IPS-18a (cell line): Measurements from ENCODE around the gene MFRP.
A peak's percentile ranks its signal among the peaks of the same experiment; 100 is the strongest.

Experiments used
- H3K27ac ChIP-seq: one replicate; pipeline ENCODE4 v1.5.1; 2013; ENCODE audit warnings: low read length
- H3K27me3 ChIP-seq: one replicate; pipeline ENCODE4 v1.6.1; 2013; ENCODE audit warnings: mild to moderate bottlenecking, low read length; ENCODE audit not compliant: control insufficient read depth, insufficient read depth
- H3K36me3 ChIP-seq: one replicate; pipeline ENCODE4 v1.6.1; 2013; ENCODE audit warnings: low read depth, low read length; ENCODE audit not compliant: control insufficient read depth
- H3K4me1 ChIP-seq: one replicate; pipeline ENCODE4 v1.6.1; 2013; ENCODE audit warnings: low read depth, low read length; ENCODE audit not compliant: control insufficient read depth
- H3K4me3 ChIP-seq: one replicate; pipeline ENCODE4 v1.5.1; 2013; ENCODE audit warnings: low read length
- H3K9ac ChIP-seq: one replicate; pipeline ENCODE4 v1.6.1; 2013; ENCODE audit warnings: mild to moderate bottlenecking, low read length, moderate library complexity
- H3K9me3 ChIP-seq: one replicate; pipeline ENCODE4 v1.6.1; 2013; ENCODE audit warnings: low read depth, low read length; ENCODE audit not compliant: control insufficient read depth

The MFRP gene

DNA sequence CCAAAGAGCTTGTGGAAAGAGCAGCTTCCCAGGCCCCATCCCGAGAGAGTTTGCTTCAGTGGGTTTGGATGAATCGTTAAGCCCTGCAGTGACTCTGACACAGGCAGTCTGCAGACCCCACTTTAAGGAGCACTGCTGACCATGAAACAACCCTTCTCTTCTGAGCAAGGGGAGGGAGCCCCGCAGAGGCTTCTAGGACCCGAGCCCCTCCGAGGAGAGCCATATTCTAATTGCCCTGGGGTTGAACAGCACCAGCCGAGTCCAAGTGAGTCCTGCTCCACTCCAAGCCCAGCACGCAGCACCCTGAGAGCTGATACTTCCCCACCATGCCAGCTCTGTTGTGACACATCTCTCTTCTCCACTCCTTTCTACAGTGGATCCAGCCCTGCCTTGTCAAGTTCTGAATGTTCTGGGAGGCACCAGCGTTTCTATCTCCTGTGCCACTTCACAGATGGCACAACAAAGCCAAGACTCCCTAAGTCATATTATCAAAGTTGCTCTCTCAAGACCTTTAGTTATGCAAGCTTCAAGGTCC, 24.6 kb upstream of the MFRP start:
- Histone ChIP-seq H3K9ac (no peak overlapping the region), H3K27ac (no peak overlapping the region), H3K4me1 (peaks cover 28% of the 10 kb centered on the region), H3K36me3 (no peaks in the 10 kb centered on the region), H3K4me3 (no peak overlapping the region), H3K9me3 (no peaks in the 10 kb centered on the region), H3K27me3 (no peaks in the 10 kb centered on the region)

DNA sequence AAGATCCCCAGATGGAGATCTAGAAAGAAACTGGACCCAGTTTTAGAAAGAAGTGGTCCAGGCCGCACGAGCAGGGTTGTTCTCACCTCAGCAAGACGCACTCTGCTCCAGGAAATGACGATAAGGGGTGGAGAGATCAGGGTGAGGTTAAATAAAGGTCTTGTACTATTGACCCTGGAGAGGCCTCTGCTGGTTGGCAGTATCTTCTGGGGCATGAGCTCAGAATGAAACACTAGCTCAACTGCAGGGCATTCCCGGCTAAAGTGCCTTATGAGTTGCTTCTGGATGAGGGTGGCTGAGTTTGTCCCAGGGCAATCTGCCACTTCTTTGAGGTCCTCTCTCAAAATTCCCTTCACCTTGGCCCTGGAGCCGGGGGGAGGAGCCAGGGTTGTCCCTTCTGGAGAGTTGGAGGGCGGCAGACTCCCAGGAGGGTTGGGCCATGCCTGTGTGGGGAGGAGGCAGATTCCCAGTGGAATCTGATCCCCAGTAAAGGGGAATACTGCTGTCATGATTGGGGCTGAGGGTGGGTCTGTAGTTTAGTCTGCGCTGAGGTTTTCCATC, 24.1 kb upstream of the MFRP start:
- Histone ChIP-seq H3K4me1 (peaks cover 22% of the 10 kb centered on the region), H3K4me3 (no peak overlapping the region), H3K36me3 (no peaks in the 10 kb centered on the region), H3K27me3 (peaks cover 2% of the 10 kb centered on the region), H3K27ac (no peak overlapping the region), H3K9me3 (no peaks in the 10 kb centered on the region), H3K9ac (no peak overlapping the region)

DNA sequence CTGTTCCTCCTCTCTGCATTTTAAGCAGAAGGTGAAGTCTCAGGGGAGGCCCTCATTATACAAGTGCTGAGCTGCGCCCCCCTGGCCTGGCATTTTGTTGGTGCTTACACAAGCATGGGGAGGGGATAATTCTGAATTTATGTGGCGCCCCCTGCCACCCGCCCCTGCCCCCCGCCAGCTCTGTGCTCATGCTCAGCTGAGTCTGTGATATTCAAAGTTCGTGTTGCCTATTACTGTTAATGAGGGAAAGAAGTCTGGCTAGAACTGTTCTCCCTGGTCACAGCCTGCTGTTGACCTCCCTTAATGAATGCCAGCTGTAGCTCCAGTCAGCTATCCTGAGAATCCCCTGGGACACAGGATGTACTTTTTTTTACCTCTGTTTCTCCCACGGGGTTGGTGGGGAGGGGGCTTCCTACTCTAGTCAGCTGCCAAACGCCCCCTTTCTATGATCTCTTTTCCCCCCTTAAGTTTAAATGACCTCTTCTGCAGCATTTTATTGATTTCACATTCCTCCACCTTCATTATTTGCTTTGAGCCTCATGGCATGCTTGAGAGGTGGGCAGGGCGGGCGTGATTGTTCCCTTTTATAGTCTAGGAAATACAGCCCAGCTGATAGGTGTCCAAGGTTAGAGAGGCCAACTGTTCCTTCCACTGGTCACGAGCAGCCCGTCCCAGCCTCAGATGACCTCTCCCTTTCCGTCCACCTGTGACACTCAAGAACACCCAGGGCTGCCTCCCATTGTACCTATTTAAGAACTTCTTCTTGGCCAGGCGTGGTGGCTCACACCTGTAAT, 22.8 kb upstream of the MFRP start:
- Histone ChIP-seq H3K27me3 (peaks cover 14% of the 10 kb centered on the region), H3K9ac (no peak overlapping the region), H3K4me3 (no peak overlapping the region), H3K27ac (no peak overlapping the region), H3K9me3 (no peaks in the 10 kb centered on the region), H3K36me3 (no peaks in the 10 kb centered on the region), H3K4me1 (peaks cover 14% of the 10 kb centered on the region)

DNA sequence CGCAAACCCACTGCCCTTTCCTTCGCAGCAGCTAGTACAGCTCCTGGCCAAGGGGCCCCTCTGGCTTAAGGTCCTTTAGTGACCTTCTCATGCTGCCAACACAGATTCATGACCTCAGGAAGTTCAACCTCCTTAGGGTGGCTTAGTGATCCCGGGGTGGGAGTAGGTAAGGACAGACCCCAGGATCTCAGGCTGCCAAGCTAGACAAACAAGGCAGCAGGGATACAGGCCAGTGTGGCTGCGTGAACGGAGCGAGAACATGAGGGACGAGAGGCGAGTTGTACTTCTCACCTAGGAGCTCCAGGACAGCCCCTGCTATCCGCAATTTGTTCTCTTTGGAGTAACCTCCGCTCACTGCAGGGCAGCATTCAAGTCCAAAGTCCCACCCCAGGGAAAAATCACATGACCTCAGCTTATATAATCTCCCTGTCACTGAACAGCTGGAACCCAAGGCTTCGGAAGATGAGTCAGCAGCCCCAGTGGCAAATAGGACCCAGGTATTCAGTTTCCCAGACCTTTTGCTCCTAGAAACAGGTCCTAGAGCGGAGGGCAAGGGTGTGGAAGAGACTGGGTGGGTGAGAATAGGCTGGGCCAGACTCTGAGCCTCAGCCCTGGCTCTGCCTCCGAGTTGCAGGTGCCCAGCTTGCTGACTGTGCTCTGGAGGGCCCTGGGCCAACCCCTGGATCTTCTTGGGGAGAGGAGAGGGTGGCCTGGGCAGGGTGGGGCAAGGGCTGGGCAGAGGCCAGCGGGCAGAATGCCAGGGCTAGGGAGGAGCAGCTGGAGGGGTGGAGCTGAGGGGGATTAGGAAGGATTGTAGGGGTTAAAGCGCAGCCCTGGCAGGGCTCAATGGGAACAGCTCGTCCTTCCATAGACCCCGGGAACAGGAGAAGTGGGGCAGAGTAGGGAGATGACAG, 21.9 kb upstream of the MFRP start:
- H3K4me3 ChIP-seq: no peak overlapping the region
- peaks cover 13% of the 10 kb centered on the region for H3K4me1 ChIP-seq
- no peaks in the 10 kb centered on the region for H3K9me3 ChIP-seq
- H3K9ac ChIP-seq: no peak overlapping the region
- H3K27me3 ChIP-seq: peaks cover 23% of the 10 kb centered on the region
- H3K27ac ChIP-seq: no peak overlapping the region
- H3K36me3 ChIP-seq: no peaks in the 10 kb centered on the region

- H3K27ac ChIP-seq: no peak overlapping the region
- H3K9me3 ChIP-seq: no peaks in the 10 kb centered on the region
- H3K4me3 ChIP-seq: no peak overlapping the region
- peaks cover 30% of the 10 kb centered on the region for H3K27me3 ChIP-seq
- no peaks in the 10 kb centered on the region for H3K36me3 ChIP-seq
- peaks cover 13% of the 10 kb centered on the region for H3K4me1 ChIP-seq
- H3K9ac ChIP-seq: no peak overlapping the region
Measured at GRCh38 chr11:119367661-119368120, 21.2 kb upstream of the MFRP start.

DNA sequence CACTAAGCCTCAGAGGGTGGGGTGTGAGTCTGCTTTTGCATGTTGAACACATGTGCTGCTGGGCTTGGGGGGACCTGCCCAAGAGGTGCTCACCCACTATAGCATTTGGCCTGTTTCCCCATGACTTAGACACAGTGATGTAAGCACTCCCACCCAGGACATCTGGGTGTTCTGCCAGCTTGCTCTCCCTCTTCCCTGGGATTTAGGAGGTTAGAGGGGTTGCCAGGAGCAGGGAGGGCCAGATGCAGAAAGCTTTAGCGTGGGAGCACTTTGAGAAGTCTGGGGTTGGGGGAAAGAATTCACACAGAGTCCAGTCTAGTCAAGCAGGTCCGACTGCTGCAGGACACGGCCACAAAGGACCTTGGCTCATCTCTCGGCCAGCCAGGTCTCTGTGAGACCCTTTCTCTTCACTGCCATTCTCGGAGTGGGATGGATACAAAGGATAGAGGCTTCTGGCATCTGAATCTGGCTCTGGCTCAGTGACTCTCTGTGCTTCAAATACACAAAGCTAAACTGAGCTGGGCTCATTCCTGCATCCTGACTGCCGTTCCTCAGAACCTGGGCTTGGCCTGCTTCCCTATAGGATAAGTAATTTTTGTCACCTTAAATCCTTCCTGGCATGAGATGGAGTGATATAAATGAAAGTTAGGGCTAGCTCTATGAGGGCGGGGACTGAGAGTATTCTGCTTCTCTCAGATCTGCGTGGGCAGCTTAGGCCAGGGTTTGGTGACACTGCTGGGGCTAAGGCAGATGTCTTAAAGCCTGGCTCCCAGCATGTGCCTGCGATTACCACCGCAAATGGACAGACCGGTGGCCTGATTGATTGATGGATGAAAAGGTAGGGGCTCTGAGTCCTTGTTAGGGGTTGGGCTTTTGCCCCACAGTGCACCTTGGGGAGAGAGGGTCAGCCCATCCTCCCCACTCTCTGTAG, 20.4 kb upstream of the MFRP start:
- no peak overlapping the region for H3K9ac ChIP-seq
- no peaks in the 10 kb centered on the region for H3K36me3 ChIP-seq
- H3K9me3 ChIP-seq: no peaks in the 10 kb centered on the region

DNA sequence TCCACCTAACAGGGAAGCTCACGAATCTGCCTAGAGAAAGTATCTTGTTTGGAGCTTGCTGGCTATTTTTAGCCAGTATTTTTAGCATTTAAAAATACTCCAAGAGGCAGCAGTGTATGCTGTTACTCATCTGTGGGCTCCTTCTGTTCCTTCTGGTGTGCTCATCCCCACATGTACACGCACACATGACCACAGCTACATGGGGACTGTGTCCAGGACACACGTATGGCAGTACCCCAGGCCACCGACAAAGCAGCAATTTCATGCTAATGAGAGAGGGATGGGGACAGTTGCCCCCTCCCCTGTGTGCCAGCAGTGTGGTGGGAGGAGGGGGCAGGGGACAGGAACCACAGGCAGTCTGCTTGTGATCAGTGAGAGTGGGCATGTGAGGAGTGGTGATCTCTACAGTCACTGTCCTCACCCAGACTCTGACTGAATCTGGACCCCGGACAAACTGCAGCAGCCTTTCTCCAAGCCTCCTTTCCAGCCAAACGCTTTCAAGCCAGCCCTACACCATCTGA, 18.6 kb upstream of the MFRP start:
- H3K27ac ChIP-seq: no peak overlapping the region
- H3K9me3 ChIP-seq: no peaks in the 10 kb centered on the region
- H3K4me1 ChIP-seq: peaks cover 30% of the 10 kb centered on the region
- no peak overlapping the region for H3K9ac ChIP-seq
- no peak overlapping the region for H3K4me3 ChIP-seq
- no peaks in the 10 kb centered on the region for H3K36me3 ChIP-seq
- peaks cover 42% of the 10 kb centered on the region for H3K27me3 ChIP-seq

More for the DNA sequence above, 20.4 kb upstream of the MFRP start:
- Histone ChIP-seq H3K4me1 (peaks cover 16% of the 10 kb centered on the region), H3K27ac (no peak overlapping the region), H3K27me3 (peaks cover 37% of the 10 kb centered on the region), H3K4me3 (no peak overlapping the region)

GRCh38 chr11:119363851-119364590, 17.5 kb upstream of the MFRP start:
- peaks cover 30% of the 10 kb centered on the region for H3K4me1 ChIP-seq
- no peak overlapping the region for H3K27ac ChIP-seq
- H3K27me3 ChIP-seq: peaks cover 42% of the 10 kb centered on the region
- no peaks in the 10 kb centered on the region for H3K9me3 ChIP-seq
- H3K36me3 ChIP-seq: no peaks in the 10 kb centered on the region
- H3K9ac ChIP-seq: peak overlapping the region; percentile 15
- H3K4me3 ChIP-seq: peak overlapping the region; percentile 47

- H3K4me3 ChIP-seq: peak overlapping the region; percentile 47
- no peaks in the 10 kb centered on the region for H3K9me3 ChIP-seq
- H3K36me3 ChIP-seq: no peaks in the 10 kb centered on the region
- peaks cover 42% of the 10 kb centered on the region for H3K27me3 ChIP-seq
- peak overlapping the region; percentile 15 for H3K9ac ChIP-seq
- no peak overlapping the region for H3K27ac ChIP-seq
- peaks cover 27% of the 10 kb centered on the region for H3K4me1 ChIP-seq
Measured at GRCh38 chr11:119363081-119363850, 16.8 kb upstream of the MFRP start.
